MM.1S (cell line): ENCODE results near the gene GPHN.

Experiments used
- DNase-seq: peaks from one replicate; pipeline ENCODE4 v3.0.0-alpha.2; 2015
- H2AFZ ChIP-seq: fragments of 300-600 bp; sonication (generic); 2 replicates; pipeline ENCODE4 v1.6.0; 2016; ENCODE audit warnings: antibody characterized with exemption, low read length
- H3F3A ChIP-seq: fragments of 300-600 bp; sonication (generic); 2 replicates; pipeline ENCODE4 v1.6.1; 2016; ENCODE audit warnings: mild to moderate bottlenecking, antibody characterized with exemption, low read length, moderate library complexity, mixed read lengths; ENCODE audit not compliant: insufficient read depth
- H3K27ac ChIP-seq: fragments of 300-600 bp; sonication (generic); 2 replicates; pipeline ENCODE4 v1.5.1; 2016; ENCODE audit warnings: mild to moderate bottlenecking, low read length
- H3K27me3 ChIP-seq: fragments of 300-600 bp; sonication (generic); replicated peaks from 2 replicates; pipeline ENCODE4 v1.6.0; 2016; ENCODE audit warnings: low read length; ENCODE audit not compliant: insufficient read depth
- H3K36me3 ChIP-seq: fragments of 300-600 bp; sonication (generic); replicated peaks from 2 replicates; pipeline ENCODE4 v1.6.1; 2016; ENCODE audit warnings: mild to moderate bottlenecking, low read length, mixed read lengths; ENCODE audit not compliant: insufficient read depth
- H3K4me1 ChIP-seq: fragments of 300-600 bp; sonication (generic); 2 replicates; pipeline ENCODE4 v1.6.1; 2016; ENCODE audit warnings: low read length, mixed read lengths
- H3K4me2 ChIP-seq: fragments of 300-600 bp; sonication (generic); 2 replicates; pipeline ENCODE4 v1.6.0; 2016; ENCODE audit warnings: low read depth, low read length
- H3K4me3 ChIP-seq: fragments of 300-600 bp; sonication (generic); 2 replicates; pipeline ENCODE4 v1.5.1; 2016; ENCODE audit warnings: low read length, mixed read lengths
- H3K79me2 ChIP-seq: fragments of 300-600 bp; sonication (generic); 2 replicates; pipeline ENCODE4 v1.6.1; 2016; ENCODE audit warnings: mixed run types, low read length, mixed read lengths
- H3K9ac ChIP-seq: fragments of 300-600 bp; sonication (generic); 2 replicates; pipeline ENCODE4 v1.6.1; 2016; ENCODE audit warnings: low read length, mixed read lengths
- H3K9me2 ChIP-seq: fragments of 300-600 bp; sonication (generic); replicated peaks from 2 replicates; pipeline ENCODE4 v1.6.1; 2016; ENCODE audit warnings: mild to moderate bottlenecking, low read length, mixed read lengths; ENCODE audit not compliant: insufficient read depth
- H3K9me3 ChIP-seq: fragments of 300-600 bp; sonication (generic); replicated peaks from 2 replicates; pipeline ENCODE4 v1.6.1; 2016; ENCODE audit warnings: mild to moderate bottlenecking, low read length, mixed read lengths; ENCODE audit not compliant: insufficient read depth
- H4K20me1 ChIP-seq: fragments of 300-600 bp; sonication (generic); 2 replicates; pipeline ENCODE4 v1.6.1; 2016; ENCODE audit warnings: mild to moderate bottlenecking, low read length, moderate library complexity, mixed read lengths; ENCODE audit not compliant: insufficient read depth
- CTCF ChIP-seq: fragments of 300-600 bp; sonication (generic); IDR thresholded peaks from 2 replicates; pipeline ENCODE4 v1.5.1; 2016; ENCODE audit warnings: antibody characterized with exemption, low read length, mixed read lengths
- EZH2 ChIP-seq: fragments of 300-600 bp; sonication (generic); optimal IDR thresholded peaks from 2 replicates; pipeline ENCODE3; 2017; ENCODE audit warnings: low read depth, mild to moderate bottlenecking, antibody characterized with exemption, low read length, mixed read lengths
- EZH2phosphoT487 ChIP-seq: fragments of 300-600 bp; sonication (generic); IDR thresholded peaks from 2 replicates; pipeline ENCODE4 v1.6.1; 2018; ENCODE audit warnings: antibody characterized with exemption, low read length

Gene GPHN

GRCh38 chr14:67108230-67108629 is 600.3 kb downstream of the GPHN start:
- Histone ChIP-seq H3K4me3 (no peak overlapping the region), H3K36me3 (no peaks in the 10 kb centered on the region), H3F3A (no peaks in the 10 kb centered on the region), H4K20me1 (no peaks in the 10 kb centered on the region), H3K27ac (no peak overlapping the region), H3K9me3 (no peaks in the 10 kb centered on the region), H3K4me2 (no peak overlapping the region), H3K79me2 (no peaks in the 10 kb centered on the region), H3K9me2 (no peaks in the 10 kb centered on the region), H2AFZ (no peak overlapping the region), H3K4me1 (no peaks in the 10 kb centered on the region), H3K27me3 (no peaks in the 10 kb centered on the region), H3K9ac (no peak overlapping the region)
- TF ChIP-seq EZH2phosphoT487 (no peak), CTCF (no peak), EZH2 (no peak)
- no peak for DNase-seq

DNA sequence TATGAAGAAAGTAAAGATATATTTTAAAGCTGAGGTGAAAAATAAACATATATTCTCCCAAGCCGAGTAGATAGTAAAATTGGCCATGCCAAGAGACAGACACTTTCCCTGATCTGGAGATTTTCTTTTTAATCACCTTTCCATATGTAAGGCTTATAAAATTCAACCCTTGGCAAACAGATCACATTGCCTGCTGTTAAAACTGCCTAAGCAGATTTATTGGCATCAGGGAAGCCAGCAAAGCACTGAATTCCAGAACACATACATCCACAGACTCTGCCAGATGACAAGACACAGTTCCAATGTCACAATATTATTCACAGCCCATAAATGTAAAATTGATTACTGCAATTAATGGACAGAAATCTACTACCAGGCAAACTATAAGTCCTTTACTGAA is 603.1 kb downstream of the GPHN start:
- H3K4me1 ChIP-seq = no peaks in the 10 kb centered on the region
- H3K9me3 ChIP-seq = no peaks in the 10 kb centered on the region
- no peak for DNase-seq
- H3F3A ChIP-seq = no peaks in the 10 kb centered on the region
- H3K79me2 ChIP-seq = no peaks in the 10 kb centered on the region
- no peaks in the 10 kb centered on the region for H4K20me1 ChIP-seq
- no peak overlapping the region for H2AFZ ChIP-seq
- no peaks in the 10 kb centered on the region for H3K27me3 ChIP-seq
- no peaks in the 10 kb centered on the region for H3K9me2 ChIP-seq
- no peak overlapping the region for H3K27ac ChIP-seq
- no peak overlapping the region for H3K4me3 ChIP-seq
- H3K4me2 ChIP-seq = no peak overlapping the region
- no peak for TF ChIP-seq EZH2
- TF ChIP-seq EZH2phosphoT487 = no peak
- no peak for TF ChIP-seq CTCF
- H3K36me3 ChIP-seq = no peaks in the 10 kb centered on the region
- no peak overlapping the region for H3K9ac ChIP-seq

DNA sequence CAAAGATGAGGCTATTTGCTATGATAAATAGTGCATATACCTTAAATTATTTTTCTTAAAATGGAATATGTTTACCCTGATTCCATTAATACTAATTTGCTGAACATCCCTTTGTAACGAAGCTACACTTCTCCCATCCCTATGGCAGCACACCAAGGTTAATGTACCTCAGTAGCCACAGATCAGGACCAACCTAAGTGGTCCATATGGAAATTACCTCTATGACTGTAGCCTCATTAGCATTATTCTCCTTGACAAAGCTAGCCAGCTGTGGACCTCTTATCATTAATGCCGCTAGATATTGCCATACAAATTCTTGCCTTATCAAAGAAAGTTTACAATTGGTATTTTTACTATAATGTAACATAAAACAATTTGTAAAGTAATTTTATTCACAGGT is 604.4 kb downstream of the GPHN start:
- TF ChIP-seq EZH2phosphoT487 = no peak
- no peak for TF ChIP-seq EZH2
- no peak for TF ChIP-seq CTCF
- no peaks in the 10 kb centered on the region for H3K4me1 ChIP-seq
- H3K79me2 ChIP-seq = no peaks in the 10 kb centered on the region
- DNase-seq = no peak
- H3K27me3 ChIP-seq = no peaks in the 10 kb centered on the region
- H3K9ac ChIP-seq = no peak overlapping the region
- H3K9me3 ChIP-seq = no peaks in the 10 kb centered on the region
- H2AFZ ChIP-seq = no peak overlapping the region
- H4K20me1 ChIP-seq = no peaks in the 10 kb centered on the region
- no peak overlapping the region for H3K4me3 ChIP-seq
- no peaks in the 10 kb centered on the region for H3K9me2 ChIP-seq
- no peak overlapping the region for H3K4me2 ChIP-seq
- H3K27ac ChIP-seq = no peak overlapping the region
- no peaks in the 10 kb centered on the region for H3F3A ChIP-seq
- H3K36me3 ChIP-seq = no peaks in the 10 kb centered on the region

DNA sequence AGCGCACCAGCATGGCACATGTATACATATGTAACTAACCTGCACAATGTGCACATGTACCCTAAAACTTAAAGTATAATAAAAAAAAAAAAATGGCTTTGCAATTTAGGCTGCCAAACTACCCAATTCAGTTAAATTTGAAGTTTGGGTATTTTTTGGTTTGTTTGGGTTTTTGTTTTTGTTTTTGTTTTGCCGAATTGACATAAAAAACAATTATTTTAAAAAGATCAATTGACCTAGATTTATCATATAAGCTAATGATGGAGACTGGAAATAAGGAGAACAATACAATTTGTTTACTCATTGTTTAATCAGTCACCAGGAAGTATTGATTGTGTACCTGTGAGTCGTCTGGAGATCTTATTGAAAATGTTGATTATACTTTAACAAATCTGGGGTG is 619.2 kb downstream of the GPHN start:
- no peaks in the 10 kb centered on the region for H3F3A ChIP-seq
- no peak overlapping the region for H2AFZ ChIP-seq
- H3K9ac ChIP-seq = no peak overlapping the region
- H4K20me1 ChIP-seq = no peaks in the 10 kb centered on the region
- no peaks in the 10 kb centered on the region for H3K36me3 ChIP-seq
- H3K4me2 ChIP-seq = no peak overlapping the region
- no peaks in the 10 kb centered on the region for H3K27me3 ChIP-seq
- no peak overlapping the region for H3K4me3 ChIP-seq
- TF ChIP-seq CTCF (no peak), EZH2phosphoT487 (no peak), EZH2 (no peak)
- no peaks in the 10 kb centered on the region for H3K79me2 ChIP-seq
- no peak for DNase-seq
- no peaks in the 10 kb centered on the region for H3K4me1 ChIP-seq
- H3K9me3 ChIP-seq = no peaks in the 10 kb centered on the region
- H3K9me2 ChIP-seq = no peaks in the 10 kb centered on the region
- H3K27ac ChIP-seq = no peak overlapping the region
